DLD1 (cell line): ENCODE data around the gene PRSS21.

Experiments used
- in situ Hi-C: cut with HindIII; loops from 2 replicates; pipeline ENCODE4 v1.10.0; 2017; ENCODE audit warnings: low sequenced_read_pairs

The PRSS21 gene

GRCh38 chr16:2816751-2817339 is at the start of gene PRSS21:
Gene PRSS21, plus strand, starts transcription at chr16:2817237. Its CDS starts 32 bp downstream, at chr16:2817269.
- in situ Hi-C loops = no loop called here

DNA sequence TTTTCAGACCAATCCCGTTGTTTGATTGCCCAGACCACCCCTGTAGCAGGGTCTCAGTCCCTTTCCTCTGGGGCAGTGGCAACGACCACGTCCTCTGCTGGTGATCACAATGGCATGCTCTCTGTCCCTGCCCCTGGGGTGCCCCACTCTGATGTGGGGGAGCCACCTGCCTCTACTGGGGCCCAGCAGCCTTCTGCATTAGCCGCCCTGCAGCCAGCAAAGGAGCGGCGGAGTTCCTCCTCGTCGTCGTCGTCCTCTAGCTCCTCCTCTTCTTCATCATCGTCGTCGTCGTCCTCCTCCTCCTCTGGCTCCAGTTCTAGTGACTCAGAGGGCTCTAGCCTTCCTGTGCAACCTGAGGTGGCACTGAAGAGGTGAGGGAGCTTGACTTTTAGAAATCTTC is 49.1 kb upstream of the PRSS21 start:
- in situ Hi-C loops = no loop called here

DNA sequence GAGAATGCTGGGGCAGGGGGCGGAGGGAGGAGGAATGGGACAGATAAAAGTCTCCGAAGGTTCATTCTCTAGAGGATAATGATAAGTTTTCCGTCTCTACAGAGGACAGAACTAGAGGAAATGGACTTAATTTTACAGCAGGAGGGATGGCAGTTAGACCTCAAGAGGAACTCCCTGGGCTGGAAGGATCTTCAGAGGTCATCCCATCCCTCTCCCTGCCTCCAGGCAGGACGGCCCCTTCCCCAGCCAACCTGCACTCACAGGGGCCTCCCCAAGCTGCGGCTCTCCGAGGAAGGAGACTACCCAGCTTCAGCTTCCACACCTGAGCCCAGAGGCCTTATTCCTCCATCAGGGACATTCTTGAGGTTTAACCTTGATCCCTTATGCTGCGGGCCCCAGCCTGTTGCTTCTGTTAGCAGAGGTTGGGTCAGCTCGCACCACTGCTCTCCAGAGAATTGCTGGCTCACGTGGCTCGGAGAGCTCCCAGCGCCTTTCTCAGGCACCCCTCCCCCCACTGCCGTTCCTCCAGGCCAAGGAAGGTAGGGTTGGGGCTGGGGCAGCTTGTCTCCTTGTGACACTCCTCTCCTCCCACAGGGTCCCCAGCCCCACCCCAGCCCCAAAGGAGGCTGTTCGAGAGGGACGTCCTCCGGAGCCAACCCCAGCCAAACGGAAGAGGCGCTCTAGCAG is 48.5 kb upstream of the PRSS21 start:
- in situ Hi-C loops = no loop called here

DNA sequence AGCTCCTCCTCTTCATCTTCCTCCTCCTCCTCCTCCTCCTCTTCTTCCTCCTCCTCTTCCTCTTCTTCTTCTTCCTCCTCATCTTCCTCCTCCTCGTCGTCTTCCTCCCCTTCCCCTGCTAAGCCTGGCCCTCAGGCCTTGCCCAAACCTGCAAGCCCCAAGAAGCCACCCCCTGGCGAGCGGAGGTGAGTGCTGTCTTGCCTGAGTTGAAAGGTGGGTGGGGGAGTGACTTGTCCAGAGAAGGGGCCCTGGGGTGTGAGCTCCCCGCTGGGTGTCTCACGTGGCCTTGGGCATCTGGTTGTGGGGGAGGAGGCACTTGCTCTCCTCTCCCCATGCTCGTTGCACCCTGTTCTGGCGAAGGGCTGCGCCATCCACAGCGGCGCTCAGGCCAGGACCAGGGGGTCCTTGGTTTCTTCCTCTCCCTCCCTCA is 47.9 kb upstream of the PRSS21 start:
- in situ Hi-C loops = no loop called here

GRCh38 chr16:2769675-2770056 is 47.4 kb upstream of the PRSS21 start:
- in situ Hi-C loops = no loop called here

DNA sequence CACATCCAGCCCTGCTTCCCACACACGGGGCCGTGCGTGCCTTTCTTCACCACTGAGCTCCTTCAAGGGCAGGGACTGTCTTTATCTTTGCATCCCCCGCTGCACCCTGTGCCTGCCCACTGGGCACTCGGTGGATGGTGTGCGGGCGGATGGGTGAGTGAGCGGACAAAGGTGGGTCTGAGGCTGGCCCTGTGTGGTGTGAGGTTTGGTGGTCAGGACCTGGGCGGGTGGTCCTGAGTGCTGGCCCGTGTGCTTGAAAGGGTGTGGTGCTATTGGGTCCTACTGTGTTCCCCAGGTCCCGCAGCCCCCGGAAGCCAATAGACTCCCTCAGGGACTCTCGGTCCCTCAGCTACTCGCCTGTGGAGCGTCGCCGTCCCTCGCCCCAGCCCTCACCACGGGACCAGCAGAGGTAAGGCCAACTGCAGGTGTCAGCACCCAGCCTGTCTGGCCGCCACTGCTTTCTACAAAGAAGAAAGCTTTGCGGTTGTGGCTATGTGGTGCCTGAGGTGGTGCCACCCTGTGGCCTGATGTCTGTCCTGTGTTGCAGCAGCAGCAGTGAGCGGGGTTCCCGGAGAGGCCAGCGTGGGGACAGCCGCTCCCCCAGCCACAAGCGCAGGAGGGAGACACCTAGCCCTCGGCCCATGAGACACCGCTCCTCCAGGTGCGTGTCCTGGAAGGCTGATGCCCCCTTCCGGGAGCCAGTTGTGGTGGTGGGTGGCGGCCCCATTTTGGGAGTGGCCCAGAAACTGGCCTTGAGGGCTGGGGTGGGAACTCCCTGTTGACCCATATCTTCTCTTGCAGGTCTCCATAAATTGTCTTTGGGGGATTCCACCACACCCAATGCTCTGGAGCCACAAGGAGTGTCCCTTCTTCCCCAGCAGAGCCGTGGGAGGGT is 46.7 kb upstream of the PRSS21 start:
- in situ Hi-C loops = no loop called here

GRCh38 chr16:2771496-2772402 is 45.3 kb upstream of the PRSS21 start:
- in situ Hi-C loops = no loop called here

GRCh38 chr16:2773188-2773968 is 43.7 kb upstream of the PRSS21 start:
- in situ Hi-C loops = no loop called here

GRCh38 chr16:2774161-2774891 is 42.7 kb upstream of the PRSS21 start:
- in situ Hi-C loops = no loop called here

GRCh38 chr16:2775131-2775716 is 41.8 kb upstream of the PRSS21 start:
- in situ Hi-C loops = no loop called here

GRCh38 chr16:2775765-2776499 is 41.1 kb upstream of the PRSS21 start:
- in situ Hi-C loops = no loop called here

GRCh38 chr16:2776500-2777139 is 40.4 kb upstream of the PRSS21 start:
- in situ Hi-C loops = no loop called here

DNA sequence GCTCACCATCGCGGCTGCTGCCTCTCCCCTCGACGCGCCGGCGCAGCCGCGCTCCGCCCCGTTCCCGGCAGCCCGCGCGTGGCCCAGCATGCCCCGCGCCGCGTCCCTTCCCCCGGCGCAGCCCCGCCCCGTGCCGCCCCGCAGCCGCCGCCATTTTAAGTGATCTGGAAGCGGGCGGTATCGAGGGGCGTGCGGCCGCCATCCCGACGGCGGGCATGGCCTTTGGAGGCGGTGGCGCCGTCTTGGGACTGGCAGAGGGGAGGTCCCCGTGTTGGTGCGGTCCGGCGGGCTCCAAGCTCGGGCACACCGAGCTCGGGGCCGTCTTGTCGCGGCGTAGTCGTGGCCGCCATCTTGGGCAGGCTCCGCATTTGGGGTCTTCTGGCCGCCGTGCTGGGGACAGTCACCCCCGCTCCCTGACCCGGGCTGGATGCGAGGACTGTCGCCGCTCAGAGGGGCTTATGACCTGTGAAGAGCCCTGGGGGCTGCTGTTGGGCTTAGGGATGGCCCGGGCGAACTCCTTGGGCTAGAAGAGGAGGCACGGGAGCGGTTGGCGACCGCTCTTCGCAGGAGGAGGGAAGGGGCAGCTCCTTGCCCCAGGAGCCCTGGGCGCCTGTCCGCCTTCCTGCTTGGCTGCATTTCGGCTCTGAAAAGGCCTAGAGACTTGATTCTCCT is 39.7 kb upstream of the PRSS21 start, which contains the start of gene ELOB:
Gene ELOB, minus strand, starts transcription at position 50 of the 672 bp plus-strand sequence. Its CDS starts 41 bp downstream, at position 9.
- in situ Hi-C loops = no loop called here

DNA sequence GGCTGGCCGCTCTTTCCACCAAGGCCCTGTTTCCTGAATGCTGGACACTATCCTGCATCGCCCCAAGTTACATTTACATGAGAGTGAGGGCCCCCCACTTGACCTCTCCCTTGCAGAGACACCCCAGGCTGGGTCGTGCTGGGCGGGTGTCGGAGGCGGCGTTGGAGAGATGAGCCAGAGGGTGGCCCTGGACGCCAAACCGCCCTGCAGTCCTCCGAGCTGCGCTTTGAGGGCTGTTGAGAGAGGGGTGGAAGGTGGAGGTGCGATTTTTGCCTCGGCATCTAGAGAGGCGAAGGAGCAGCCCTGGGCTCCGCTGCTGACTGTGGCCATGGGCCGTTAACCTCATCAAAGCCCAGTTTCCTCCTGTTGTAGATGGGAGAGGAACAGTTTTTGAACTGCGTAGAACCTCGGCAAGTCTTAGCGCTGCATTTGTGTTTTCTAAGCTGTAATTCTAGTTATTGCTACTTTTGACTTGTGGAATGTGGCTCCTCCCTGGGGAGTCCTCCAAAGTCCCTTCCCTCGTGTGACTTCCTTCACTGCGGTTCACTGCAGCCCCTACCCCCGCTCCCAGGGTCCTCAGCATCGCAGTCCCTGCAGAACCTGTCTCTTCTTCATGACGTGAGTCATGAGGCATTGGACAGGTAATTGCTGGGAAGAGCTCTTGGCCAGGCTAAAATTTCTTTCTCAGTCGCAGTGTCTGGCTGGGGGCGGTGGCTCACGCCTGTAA is 39.0 kb upstream of the PRSS21 start:
- in situ Hi-C loops = no loop called here

- in situ Hi-C loops = no loop called here
These were observed 38.4 kb upstream of the PRSS21 start for GRCh38 chr16:2778630-2778958.

- in situ Hi-C loops = no loop called here
These were observed 37.7 kb upstream of the PRSS21 start for GRCh38 chr16:2779151-2779920.
